Body of pancreas (tissue), 4 donors: ENCODE measurements around the gene GNRHR. TPM values are rescaled to one million over a fixed set of nuclear protein-coding genes. Genes with fewer than 3 reads are reported as not detected.
A peak's percentile ranks its signal among the peaks of the same experiment; 100 is the strongest.

ENCODE experiments used
- ATAC-seq: fragments of 150-250 bp; one replicate; pipeline ENCODE4 v1.9.1; 2016
- DNase-seq, 4 donors: peaks; one replicate each; pipeline ENCODE4 v3.0.0-alpha.2; 2019
- H3K27ac ChIP-seq, 4 donors: fragments of 200-600 bp; sonication (generic); 1 replicate in 3 of 4; 2 replicates in 1 of 4; pipeline versions ENCODE4 v1.5.1 to v1.6.1; 2016 to 2019; ENCODE audit warnings: mild to moderate bottlenecking in 1 of 4, mixed read lengths in 1 of 4, moderate library complexity in 1 of 4
- H3K27me3 ChIP-seq, 2 donors: fragments of 200-600 bp; sonication (generic); one replicate each; pipeline ENCODE4 v1.6.0; 2016; ENCODE audit warnings: mild to moderate bottlenecking in 1 of 2
- H3K36me3 ChIP-seq, 2 donors: fragments of 200-600 bp; sonication (generic); replicated peaks in 1 of 2; 2 replicates each; pipeline ENCODE4 v1.5.1; 2016; ENCODE audit warnings: low read depth in 2 of 2; ENCODE audit not compliant: insufficient read depth in 1 of 2
- H3K4me1 ChIP-seq: fragments of 200-600 bp; sonication (generic); one replicate; pipeline ENCODE4 v1.6.0; 2016
- H3K4me3 ChIP-seq, 2 donors: fragments of 200-600 bp; sonication (generic); 1 replicate in 1 of 2; 2 replicates in 1 of 2; pipeline ENCODE4 v1.5.1; 2016 to 2019
- H3K9me3 ChIP-seq, 3 donors: fragments of 200-600 bp; sonication (generic); 1 replicate in 2 of 3; 2 replicates in 1 of 3; pipeline ENCODE4 v1.5.1; 2016
- CTCF ChIP-seq, 7 experiments: fragments of 450-650 bp in 4 of 7; fragments of 200-600 bp in 3 of 7; sonication (generic) in 3 of 7; IDR thresholded peaks; one replicate each; pipeline ENCODE4 v1.5.1; 2016 to 2019; ENCODE audit warnings: antibody characterized with exemption in 7 of 7
- POLR2A ChIP-seq, 3 donors: fragments of 450-650 bp; IDR thresholded peaks; one replicate each; pipeline ENCODE4 v1.6.1; 2016; ENCODE audit warnings: antibody characterized with exemption in 3 of 3, mild to moderate bottlenecking in 2 of 3
- WGBS, 2 donors: methylation state at CpG; one replicate each; pipeline ENCODE4 v1.1.5; 2017; 5-methylcytosine and 5-hydroxymethylcytosine counted together
- intact Hi-C: fragments of 100-400 bp; cut with DNase I; formaldehyde crosslinking; loops from one replicate; pipeline ENCODE4 v1.15.1; 2023
- total RNA-seq, 2 donors: library from RNA; depleted of rRNA; stranded (reverse); fragments of >200 nt; gene quantifications; one replicate each; pipeline ENCODE4 v1.1.0, GENCODE V29; 2016

The GNRHR gene
- total RNA-seq, 2 donors from 2014 or later: not detected

DNA sequence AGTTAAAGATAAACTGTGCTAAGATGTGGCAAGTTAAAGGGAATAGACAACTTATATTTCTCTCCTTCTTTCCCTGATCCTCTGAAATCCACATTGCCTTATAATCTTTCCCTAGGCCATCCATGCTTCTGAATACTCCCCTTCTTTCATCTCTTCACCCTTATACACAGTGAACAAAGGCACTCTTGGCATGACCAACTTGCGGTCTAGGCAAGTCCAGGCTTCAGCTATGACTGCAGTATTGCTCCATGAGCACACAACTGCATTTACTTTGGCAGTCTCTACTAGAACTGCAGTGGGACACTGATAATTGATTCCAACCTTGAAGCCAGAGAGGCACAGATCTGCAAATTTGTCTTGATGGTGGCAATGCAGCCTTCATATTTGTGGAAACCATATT is 29.1 kb downstream of the GNRHR start:
- H3K9me3 ChIP-seq: no peaks in the 10 kb centered on the region
- H3K4me1 ChIP-seq: peaks cover 12% of the 10 kb centered on the region
- peak overlapping the region in 1 of 4 donors; percentile 6 for H3K27ac ChIP-seq
- no peaks in the 10 kb centered on the region for H3K36me3 ChIP-seq
- peak; percentile 63 for ATAC-seq
- H3K27me3 ChIP-seq: no peaks in the 10 kb centered on the region
- DNase-seq: peak in 2 of 4 donors; percentile 14 to 25
- intact Hi-C loops: no loop called here
- WGBS, 2 donors: 38 to 56% methylated on average over 1 of the region's 1 CpG
- no peak for TF ChIP-seq POLR2A (IDR thresholded peaks at IDR 0.05)
- no peak for TF ChIP-seq CTCF (IDR thresholded peaks at IDR 0.05)
- H3K4me3 ChIP-seq: no peak overlapping the region

- DNase-seq (no peak), ATAC-seq (no peak)
- H3K9me3 ChIP-seq: no peaks in the 10 kb centered on the region
- intact Hi-C loops: no loop called here
- no peak for TF ChIP-seq CTCF (IDR thresholded peaks at IDR 0.05)
- TF ChIP-seq POLR2A (IDR thresholded peaks at IDR 0.05): no peak
- 89 to 95% methylated on average over 9 to 10 of the region's 10 CpGs for WGBS, 2 donors
- H3K4me1 ChIP-seq: peaks cover 15% of the 10 kb centered on the region
- H3K27me3 ChIP-seq: no peaks in the 10 kb centered on the region
- no peak overlapping the region for H3K27ac ChIP-seq
- no peak overlapping the region for H3K4me3 ChIP-seq
- no peaks in the 10 kb centered on the region for H3K36me3 ChIP-seq
Measured at GRCh38 chr4:67723949-67724348, 30.2 kb downstream of the GNRHR start.

DNA sequence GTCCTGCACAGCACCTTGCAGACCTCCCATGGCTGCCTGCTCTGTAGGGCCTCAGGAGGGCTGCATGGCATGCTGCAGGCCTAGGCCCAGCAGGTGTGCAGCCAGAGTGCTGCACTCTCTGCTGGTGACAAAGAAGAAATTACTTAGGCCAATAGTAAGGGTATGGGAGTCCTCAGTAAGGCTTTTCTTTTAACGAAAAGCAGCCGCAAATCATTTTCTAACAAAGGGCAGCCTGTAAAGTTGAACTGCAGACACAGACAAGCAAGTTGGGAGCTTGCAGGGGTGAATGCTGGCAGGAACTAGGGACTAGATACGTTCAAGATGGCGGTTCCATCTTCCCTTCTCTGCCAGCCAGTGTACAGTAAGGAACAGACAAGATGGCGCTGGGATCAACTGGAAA is 30.8 kb downstream of the GNRHR start:
- Histone ChIP-seq H3K9me3 (no peaks in the 10 kb centered on the region), H3K4me3 (no peak overlapping the region), H3K27me3 (no peaks in the 10 kb centered on the region), H3K36me3 (no peaks in the 10 kb centered on the region), H3K4me1 (peaks cover 15% of the 10 kb centered on the region), H3K27ac (no peak overlapping the region)
- TF ChIP-seq CTCF (IDR thresholded peaks at IDR 0.05) (no peak), POLR2A (IDR thresholded peaks at IDR 0.05) (no peak)
- 92 to 97% methylated on average over 5 of the region's 5 CpGs for WGBS, 2 donors
- intact Hi-C loops: no loop called here
- DNase-seq (no peak), ATAC-seq (no peak)

GRCh38 chr4:67721770-67722597 is 32.2 kb downstream of the GNRHR start:
- ATAC-seq (no peak), DNase-seq (no peak)
- no peaks in the 10 kb centered on the region for H3K9me3 ChIP-seq
- peaks cover 15% of the 10 kb centered on the region for H3K4me1 ChIP-seq
- WGBS, 2 donors: 93 to 95% methylated on average over 9 of the region's 9 CpGs
- H3K36me3 ChIP-seq: no peaks in the 10 kb centered on the region
- H3K27ac ChIP-seq: no peak overlapping the region
- TF ChIP-seq CTCF (IDR thresholded peaks at IDR 0.05) (no peak), POLR2A (IDR thresholded peaks at IDR 0.05) (no peak)
- no peak overlapping the region for H3K4me3 ChIP-seq
- intact Hi-C loops: no loop called here
- no peaks in the 10 kb centered on the region for H3K27me3 ChIP-seq

GRCh38 chr4:67721315-67721769 is 32.8 kb downstream of the GNRHR start:
- no peak overlapping the region for H3K27ac ChIP-seq
- no peak for TF ChIP-seq CTCF (IDR thresholded peaks at IDR 0.05)
- no peak for TF ChIP-seq POLR2A (IDR thresholded peaks at IDR 0.05)
- ATAC-seq (no peak), DNase-seq (no peak)
- no peaks in the 10 kb centered on the region for H3K27me3 ChIP-seq
- H3K36me3 ChIP-seq: no peaks in the 10 kb centered on the region
- peaks cover 15% of the 10 kb centered on the region for H3K4me1 ChIP-seq
- 92 to 96% methylated on average over 3 of the region's 3 CpGs for WGBS, 2 donors
- intact Hi-C loops: no loop called here
- no peaks in the 10 kb centered on the region for H3K9me3 ChIP-seq
- H3K4me3 ChIP-seq: no peak overlapping the region
